Measurements from ENCODE around the gene SLC25A21. TPM values are rescaled to one million over a fixed set of nuclear protein-coding genes. Genes with fewer than 3 reads are reported as not detected.

SLC25A21 gene
- total RNA-seq, 1 donor from 2014 or later: 0.81 TPM

- H3K4me3 ChIP-seq (ENCODE audit: low read depth, low read length): no peak overlapping the region
- TF ChIP-seq CTCF (conservative IDR thresholded peaks at IDR 0.05; ENCODE audit: low read depth, low read length): no peak
- DNase-seq (ENCODE audit: low read depth): no peak
Observed at GRCh38 chr14:36649872-36650650, 522.3 kb downstream of the SLC25A21 start.

GRCh38 chr14:36647824-36648753 is 524.3 kb downstream of the SLC25A21 start:
- peak overlapping the region; percentile 40 for H3K4me3 ChIP-seq (ENCODE audit: low read depth, low read length)
- TF ChIP-seq CTCF (conservative IDR thresholded peaks at IDR 0.05; ENCODE audit: low read depth, low read length): peak; percentile 51
- no peak for DNase-seq (ENCODE audit: low read depth)

GRCh38 chr14:36647417-36647823 is 525.0 kb downstream of the SLC25A21 start:
- DNase-seq (ENCODE audit: low read depth): no peak
- no peak for TF ChIP-seq CTCF (conservative IDR thresholded peaks at IDR 0.05; ENCODE audit: low read depth, low read length)
- H3K4me3 ChIP-seq (ENCODE audit: low read depth, low read length): peak overlapping the region; percentile 40

- H3K4me3 ChIP-seq (ENCODE audit: low read depth, low read length): peak overlapping the region; percentile 40
- DNase-seq (ENCODE audit: low read depth): no peak
- TF ChIP-seq CTCF (conservative IDR thresholded peaks at IDR 0.05; ENCODE audit: low read depth, low read length): no peak
Observed at GRCh38 chr14:36646664-36647416, 525.6 kb downstream of the SLC25A21 start.

GRCh38 chr14:36633580-36633979 is 538.8 kb downstream of the SLC25A21 start:
- H3K4me3 ChIP-seq (ENCODE audit: low read depth, low read length): no peak overlapping the region
- DNase-seq (ENCODE audit: low read depth): no peak
- TF ChIP-seq CTCF (conservative IDR thresholded peaks at IDR 0.05; ENCODE audit: low read depth, low read length): no peak

Other genes with a start within 250 kb of the SLC25A21 start
- gene MIPOL1, start 25.3 kb upstream of the SLC25A21 start, total RNA-seq: 5.7 and 6.7 TPM in 2 replicates

Data from epithelial cell of proximal tubule (primary cell).